ENCODE results near the gene CTNNBIP1. TPM values are rescaled to one million over a fixed set of nuclear protein-coding genes. Genes with fewer than 3 reads are reported as not detected.
A peak's percentile ranks its signal among the peaks of the same experiment; 100 is the strongest.

Gene CTNNBIP1
- total RNA-seq, 1 experiment from 2014 or later, result 31.3 TPM

- Histone ChIP-seq H3K9me2 (ENCODE audit: insufficient read depth) (no peaks in the 10 kb centered on the region), H3K4me2 (ENCODE audit: low read length) (peak overlapping the region; percentile 72; the same call in 1 of the 2 replicates), H3K36me3 (ENCODE audit: control insufficient read depth in 1 of 2, insufficient read depth in 2 of 2, low read length in 2 of 2) (no peaks in the 10 kb centered on the region), H3K27ac (ENCODE audit: low read depth, low read length) (peak overlapping the region; percentile 90), H3K9me3 (ENCODE audit: control insufficient read depth in 1 of 2, insufficient read depth in 1 of 2, low read depth in 1 of 2, low read length in 2 of 2) (no peaks in the 10 kb centered on the region), H3K9ac (ENCODE audit: low read length) (peak overlapping the region; percentile 30; the same call in 1 of the 2 replicates), H2AFZ (ENCODE audit: low read depth, low read length, poor library complexity, severe bottlenecking) (no peak overlapping the region), H3K27me3 (ENCODE audit: insufficient read depth, low read length) (no peaks in the 10 kb centered on the region), H3K4me1 (ENCODE audit: control insufficient read depth in 1 of 2, insufficient read depth in 2 of 2, low read length in 2 of 2) (peaks cover 58 to 79% of the 10 kb centered on the region in 2 experiments), H4K20me1 (ENCODE audit: insufficient read depth) (no peaks in the 10 kb centered on the region), H3K4me3 (replicated peaks in 1 of 2; ENCODE audit: low read depth in 1 of 2, low read length in 2 of 2) (no peak overlapping the region), H3K79me2 (ENCODE audit: insufficient read depth, low read length) (no peaks in the 10 kb centered on the region)
- BruUV-seq (replicated peaks), result no TSS peak
- no peak for ATAC-seq
- intact Hi-C loops (cut with micrococcal nuclease), result no loop called here
- DNase-seq (ENCODE audit: low read depth, low spot score), result no peak
- TF ChIP-seq SP1 (IDR thresholded peaks at IDR 0.05; ENCODE audit: low read depth) (no peak), YY1 (IDR thresholded peaks at IDR 0.05; ENCODE audit: extremely low read depth, insufficient replicate concordance, low read depth, low read length) (no peak), JUND (IDR thresholded peaks at IDR 0.05) (no peak), ZNF274 (IDR thresholded peaks at IDR 0.05; ENCODE audit: low read depth, low read length) (no peak), CTCF (IDR thresholded peaks at IDR 0.05 in 2 of 3, conservative IDR thresholded peaks at IDR 0.05 in 1 of 3; ENCODE audit: borderline replicate concordance in 1 of 3, insufficient read depth in 1 of 3, low read depth in 2 of 3, low read length in 2 of 3) (no peak), EZH2phosphoT487 (IDR thresholded peaks at IDR 0.05; ENCODE audit: borderline replicate concordance) (no peak), ZBTB33 (IDR thresholded peaks at IDR 0.05; ENCODE audit: extremely low read depth, insufficient replicate concordance, low read length) (no peak), TCF7L2 (IDR thresholded peaks at IDR 0.05; ENCODE audit: borderline replicate concordance, extremely low read depth, insufficient read depth, insufficient read length) (no peak), ATF3 (IDR thresholded peaks at IDR 0.05) (no peak), POLR2AphosphoS5 (IDR thresholded peaks at IDR 0.05; ENCODE audit: low read depth, low read length) (no peak)
- POLR2A ChIA-PET, result interaction anchor here (1.4 kb wide), 1 partner anchor 11 kb away, joined by 4 read pairs; no protein-coding TSS in a partner anchor
- CTCF ChIA-PET, result no interaction called here
- RAD21 ChIA-PET (ENCODE audit: low non-redundant PET in 1 of 2, low total read pairs in 2 of 2, uncharacterized antibody in 2 of 2, unreplicated experiment in 2 of 2), result no interaction called here
These were observed 20.7 kb downstream of the CTNNBIP1 start for GRCh38 chr1:9889411-9889810.

Measured in HCT116 (cell line).